Lower leg skin (tissue), 3 donors: ENCODE measurements around the gene KCMF1.

Experiments
- POLR2A ChIP-seq, 2 donors: fragments of 450-650 bp; IDR thresholded peaks; one replicate each; pipeline ENCODE4 v1.6.1; 2016 to 2017; ENCODE audit warnings: antibody characterized with exemption in 2 of 2, mild to moderate bottlenecking in 1 of 2, moderate library complexity in 1 of 2
- TF ChIP-seq, protein P1 (sequence below), 3 donors: fragments of 450-650 bp; IDR thresholded peaks; one replicate each; pipeline ENCODE4 v1.5.1; 2016; ENCODE audit warnings: antibody characterized with exemption in 3 of 3, mild to moderate bottlenecking in 3 of 3, moderate library complexity in 2 of 3

DNA sequence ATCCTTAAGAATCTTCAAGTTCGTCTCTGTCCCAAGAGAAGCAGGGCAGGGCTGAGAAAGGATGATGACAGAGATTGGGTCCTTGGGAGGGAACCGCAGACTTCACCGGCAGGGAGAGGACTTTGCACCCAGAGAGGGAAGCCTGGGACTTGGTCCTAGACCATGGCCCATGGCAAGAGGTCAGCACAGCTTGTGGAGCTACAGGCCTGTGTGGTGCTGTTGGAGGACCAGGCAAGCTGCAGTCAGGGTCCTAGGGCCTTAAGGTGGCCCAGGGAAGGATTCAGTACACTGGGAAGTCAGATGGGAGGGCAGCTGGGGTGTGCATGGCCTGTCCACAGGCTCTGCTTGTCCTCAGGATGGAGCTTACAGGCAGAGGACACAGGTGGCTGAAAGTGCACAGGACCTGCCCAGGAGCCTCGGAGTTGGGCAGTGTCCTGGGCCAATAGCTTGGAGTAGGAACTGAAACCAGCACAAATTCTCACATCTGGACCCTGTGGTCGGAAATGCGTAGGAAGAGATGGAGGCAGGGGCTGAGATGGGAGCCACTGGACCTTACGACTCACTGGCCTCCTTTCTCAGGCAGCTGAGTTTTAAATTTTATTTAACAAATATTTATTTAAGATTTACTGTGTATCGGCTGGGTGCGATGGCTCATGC, 105.8 kb downstream of the KCMF1 start:
- TF ChIP-seq POLR2A (IDR thresholded peaks at IDR 0.05), result no peak
- TF ChIP-seq, protein P1, sequence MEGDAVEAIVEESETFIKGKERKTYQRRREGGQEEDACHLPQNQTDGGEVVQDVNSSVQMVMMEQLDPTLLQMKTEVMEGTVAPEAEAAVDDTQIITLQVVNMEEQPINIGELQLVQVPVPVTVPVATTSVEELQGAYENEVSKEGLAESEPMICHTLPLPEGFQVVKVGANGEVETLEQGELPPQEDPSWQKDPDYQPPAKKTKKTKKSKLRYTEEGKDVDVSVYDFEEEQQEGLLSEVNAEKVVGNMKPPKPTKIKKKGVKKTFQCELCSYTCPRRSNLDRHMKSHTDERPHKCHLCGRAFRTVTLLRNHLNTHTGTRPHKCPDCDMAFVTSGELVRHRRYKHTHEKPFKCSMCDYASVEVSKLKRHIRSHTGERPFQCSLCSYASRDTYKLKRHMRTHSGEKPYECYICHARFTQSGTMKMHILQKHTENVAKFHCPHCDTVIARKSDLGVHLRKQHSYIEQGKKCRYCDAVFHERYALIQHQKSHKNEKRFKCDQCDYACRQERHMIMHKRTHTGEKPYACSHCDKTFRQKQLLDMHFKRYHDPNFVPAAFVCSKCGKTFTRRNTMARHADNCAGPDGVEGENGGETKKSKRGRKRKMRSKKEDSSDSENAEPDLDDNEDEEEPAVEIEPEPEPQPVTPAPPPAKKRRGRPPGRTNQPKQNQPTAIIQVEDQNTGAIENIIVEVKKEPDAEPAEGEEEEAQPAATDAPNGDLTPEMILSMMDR (IDR thresholded peaks at IDR 0.05), result no peak
